ENCODE results near the gene RTEL1. TPM values are rescaled to one million over a fixed set of nuclear protein-coding genes. Genes with fewer than 3 reads are reported as not detected.
"Not testable (repeated sequence)": the region's sequence is repeated elsewhere in the genome, so short reads cannot be mapped to it uniquely, and the experiment has no call there.

The RTEL1 gene
- total RNA-seq, 2 experiments from 2014 or later = 44.5 to 44.7 TPM

DNA sequence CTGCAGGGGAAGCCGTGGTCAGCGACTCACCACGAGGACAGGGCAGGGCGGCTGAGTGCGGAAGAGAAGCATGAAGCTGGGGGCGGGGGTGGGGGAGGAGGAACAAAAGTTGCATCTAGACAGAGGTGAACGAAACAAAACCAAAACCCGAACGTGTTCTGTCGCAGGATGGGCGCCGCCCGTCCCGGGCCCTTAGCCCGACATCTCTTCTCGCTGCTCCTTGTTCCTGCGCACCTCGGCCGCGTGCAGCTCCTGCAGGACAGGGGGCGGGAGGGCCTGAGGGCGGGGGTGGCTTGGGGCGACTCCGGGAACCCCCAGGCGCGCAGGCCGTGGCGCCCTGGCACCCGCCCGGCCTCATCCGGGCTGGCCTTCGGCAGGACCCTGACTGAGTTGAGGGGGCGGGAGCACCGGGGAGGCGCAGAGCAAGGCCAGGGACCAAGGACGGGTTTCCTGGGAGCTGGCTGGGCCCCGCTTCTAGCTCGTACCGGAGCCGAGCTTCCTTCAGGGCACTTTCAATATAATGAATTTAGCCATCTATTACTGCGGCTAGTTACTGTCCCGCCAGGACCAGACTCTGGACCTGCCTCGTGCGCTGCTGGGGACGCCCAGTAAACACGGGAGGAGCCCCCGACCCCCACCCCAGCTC is 16.8 kb upstream of the RTEL1 start:
- Mint-ChIP-seq H3K4me1 (peaks cover 34% of the 10 kb centered on the region), H3K27me3 (no peaks in the 10 kb centered on the region), H3K36me3 (ENCODE audit: low read depth) (no peaks in the 10 kb centered on the region), H3K4me3 (peak overlapping the region; percentile 65), H3K27ac (no peak overlapping the region), H3K9me3 (ENCODE audit: low read depth) (no peaks in the 10 kb centered on the region)
- CTCF ChIA-PET = interaction anchor here (0.6 to 1.8 kb wide), 17 partner anchors 8 to 307 kb away, joined by 3 to 14 read pairs (median 3); partner anchors contain the start of genes ARFRP1, GMEB2, PTK6 and RTEL1
- DNase-seq (peak; percentile 79), ATAC-seq (peak; percentile 16)
- POLR2A ChIA-PET = interaction anchor here (0.5 to 2.5 kb wide), 8 partner anchors 12 to 1165 kb away, joined by 3 to 12 read pairs (median 4); partner anchors contain the start of genes GMEB2, PTK6, RTEL1 and STMN3
- intact Hi-C loops (cut with DNase I, micrococcal nuclease) = loop anchor here in 1 of 2 experiments (1.0 to 5.0 kb wide), 4 partner anchors 88 to 224 kb away; partner anchors contain the start of genes LIME1, SLC2A4RG and TPD52L2

DNA sequence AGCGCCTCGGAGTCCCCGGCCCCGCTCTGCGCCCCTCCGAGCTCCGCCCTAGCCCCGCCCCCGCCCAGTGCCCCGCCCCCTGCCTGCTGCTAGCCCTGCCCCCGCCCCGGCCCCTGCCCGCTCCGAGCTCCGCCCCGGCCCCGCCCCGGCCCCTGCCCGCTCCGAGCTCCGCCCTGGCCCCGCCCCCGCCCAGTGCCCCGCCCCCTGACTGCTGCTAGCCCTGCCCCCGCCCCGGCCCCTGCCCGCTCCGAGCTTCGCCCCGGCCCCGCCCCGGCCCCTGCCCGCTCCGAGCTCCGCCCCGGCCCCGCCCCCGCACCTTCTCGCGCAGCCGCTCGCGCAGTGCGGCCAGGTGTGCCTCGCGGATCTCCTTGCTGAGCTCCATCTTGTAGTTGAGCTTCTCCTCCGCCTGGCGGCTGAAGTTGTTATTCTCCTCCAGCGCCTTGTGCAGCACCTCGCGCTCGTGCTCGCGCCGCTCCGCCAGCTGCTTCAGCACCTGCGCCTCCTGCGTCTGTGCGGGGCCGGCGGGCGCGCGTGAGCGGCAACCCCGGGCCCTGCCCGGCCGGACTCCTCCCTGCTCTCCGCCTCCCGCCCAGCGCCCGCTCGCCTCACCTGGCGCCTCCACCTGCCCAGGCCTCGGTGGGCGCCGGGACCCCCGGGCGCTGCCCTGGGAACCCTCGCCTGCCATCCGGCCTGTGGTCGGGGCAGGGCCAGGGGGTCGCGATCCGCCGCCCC is 16.2 kb upstream of the RTEL1 start:
- ChIA-PET CTCF (interaction anchor here (0.6 to 1.8 kb wide), 17 partner anchors 9 to 306 kb away, joined by 3 to 14 read pairs (median 3); partner anchors contain the start of genes ARFRP1, GMEB2, PTK6 and RTEL1), POLR2A (interaction anchor here (0.5 to 2.5 kb wide), 10 partner anchors 12 to 1165 kb away, joined by 3 to 12 read pairs (median 4); partner anchors contain the start of genes GMEB2, PTK6, RTEL1 and STMN3)
- ATAC-seq (peak; percentile 73), DNase-seq (peak; percentile 98)
- intact Hi-C loops (cut with DNase I, micrococcal nuclease) = loop anchor here (1.0 to 5.0 kb wide), 7 partner anchors 11 to 223 kb away; partner anchors contain the start of genes STMN3 (in 2 of the 2), LIME1 (in 1 of the 2), PPDPF (in 1 of the 2) and RTEL1 (in 1 of the 2)
- no peaks in the 10 kb centered on the region for H3K36me3 Mint-ChIP-seq (ENCODE audit: low read depth)
- H3K27me3 Mint-ChIP-seq = no peaks in the 10 kb centered on the region
- H3K4me3 Mint-ChIP-seq = peak overlapping the region; percentile 65
- no peak overlapping the region for H3K27ac Mint-ChIP-seq
- H3K9me3 Mint-ChIP-seq (ENCODE audit: low read depth) = no peaks in the 10 kb centered on the region
- peaks cover 31% of the 10 kb centered on the region for H3K4me1 Mint-ChIP-seq

DNA sequence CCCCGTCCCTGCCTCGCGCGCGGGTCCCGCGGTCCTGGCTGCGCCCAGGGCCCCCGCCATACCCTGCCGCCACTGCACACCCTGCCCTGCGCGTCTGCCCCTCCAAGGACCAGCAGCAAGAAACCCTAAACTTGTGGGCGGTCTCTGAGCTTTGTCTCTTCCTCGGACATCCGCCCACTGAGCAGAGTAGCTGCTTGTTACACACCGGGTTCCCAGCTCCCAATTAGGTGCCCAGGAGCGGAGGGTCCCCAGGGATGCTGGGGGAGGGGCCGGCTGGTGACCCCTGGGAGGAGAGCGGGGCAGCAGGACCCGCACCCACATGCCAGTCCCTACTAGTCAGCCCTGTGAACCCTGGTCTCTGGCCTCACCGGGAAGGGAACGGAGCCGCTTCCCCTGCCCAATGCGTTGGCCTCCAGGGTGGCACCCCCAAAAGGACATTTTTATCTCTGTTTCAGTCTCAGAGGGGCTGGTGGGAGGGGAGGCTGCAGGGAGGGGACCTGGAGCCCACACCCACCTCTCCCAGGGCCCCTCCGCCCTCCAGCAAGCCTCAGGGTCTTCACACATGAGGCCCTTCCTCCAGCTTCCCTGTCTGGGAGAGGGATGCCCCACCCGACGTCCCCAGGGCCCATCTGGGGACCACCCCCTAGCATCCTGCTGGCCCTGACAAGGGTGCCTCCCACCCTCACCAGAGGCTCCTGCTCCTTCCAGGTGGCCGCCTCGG is 15.4 kb upstream of the RTEL1 start:
- ChIA-PET POLR2A (interaction anchor here (0.7 to 2.5 kb wide), 5 partner anchors 16 to 848 kb away, joined by 3 to 12 read pairs (median 4); partner anchors contain the start of genes GMEB2, PTK6 and RTEL1), CTCF (interaction anchor here (0.9 to 1.6 kb wide), 11 partner anchors 10 to 119 kb away, joined by 3 to 14 read pairs (median 4); partner anchors contain the start of genes ARFRP1, GMEB2, PTK6 and RTEL1)
- Mint-ChIP-seq H3K9me3 (ENCODE audit: low read depth) (no peaks in the 10 kb centered on the region), H3K27me3 (no peaks in the 10 kb centered on the region), H3K4me1 (peaks cover 25% of the 10 kb centered on the region), H3K27ac (peak overlapping the region; percentile 67), H3K4me3 (peak overlapping the region; percentile 62), H3K36me3 (ENCODE audit: low read depth) (no peaks in the 10 kb centered on the region)
- intact Hi-C loops (cut with DNase I, micrococcal nuclease) = loop anchor here (1.0 to 5.0 kb wide), 4 partner anchors 11 to 122 kb away; partner anchors contain the start of genes STMN3 (in 2 of the 2), LIME1 (in 1 of the 2), PPDPF (in 1 of the 2) and RTEL1 (in 1 of the 2)
- ATAC-seq (no peak), DNase-seq (peak; percentile 25)

DNA sequence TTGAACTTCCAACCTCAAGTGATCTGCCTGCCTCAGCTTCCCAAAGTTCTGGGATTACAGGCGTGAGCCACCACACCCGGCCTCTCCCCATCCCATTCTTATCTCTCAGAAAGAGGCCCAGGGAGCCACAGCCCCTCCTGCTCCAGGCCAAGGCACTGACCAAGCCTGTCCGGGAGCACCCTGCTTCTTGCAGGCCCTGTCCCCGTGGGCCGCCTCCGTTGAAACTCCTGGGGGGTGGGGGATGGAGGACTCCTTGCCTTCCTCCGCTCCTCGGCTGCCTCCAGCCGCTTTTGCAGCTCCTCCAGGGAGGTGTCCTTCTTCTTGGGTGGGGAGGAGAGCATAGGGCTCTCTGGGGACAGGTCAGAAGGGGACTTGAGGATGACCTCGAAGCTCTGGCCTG is 14.6 kb upstream of the RTEL1 start:
- no peak for DNase-seq
- ChIA-PET POLR2A (no interaction called here), CTCF (no interaction called here)
- intact Hi-C loops (cut with DNase I, micrococcal nuclease) = loop anchor here in 1 of 2 experiments (5.0 kb wide), 1 partner anchor 94 kb away; the partner anchor contains the start of genes LIME1 and SLC2A4RG
- no peaks in the 10 kb centered on the region for H3K9me3 Mint-ChIP-seq (ENCODE audit: low read depth)
- H3K27ac Mint-ChIP-seq = no peak overlapping the region
- peak overlapping the region; percentile 62 for H3K4me3 Mint-ChIP-seq
- H3K27me3 Mint-ChIP-seq = no peaks in the 10 kb centered on the region
- no peak for ATAC-seq
- peaks cover 19% of the 10 kb centered on the region for H3K4me1 Mint-ChIP-seq
- H3K36me3 Mint-ChIP-seq (ENCODE audit: low read depth) = no peaks in the 10 kb centered on the region

DNA sequence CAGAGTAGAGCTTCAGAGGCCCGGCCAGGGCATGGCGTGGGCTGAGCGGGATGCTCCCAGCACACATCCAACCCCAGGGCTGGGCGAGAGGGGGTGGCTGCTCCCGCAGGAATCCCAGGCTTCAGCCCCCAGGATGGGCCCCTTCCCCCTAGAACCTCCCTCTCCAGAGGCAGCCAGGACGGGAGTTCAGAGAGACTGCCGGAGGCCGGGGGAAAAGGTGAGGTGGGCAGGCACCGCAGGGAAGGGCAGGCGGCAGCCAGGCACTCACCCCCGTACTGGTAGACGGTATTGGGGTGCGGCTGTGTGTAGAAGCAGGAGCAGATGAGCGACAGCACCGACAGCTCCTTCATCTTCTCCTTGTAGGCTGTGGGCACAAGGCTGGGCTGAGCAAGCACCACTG is 14.2 kb upstream of the RTEL1 start:
- ATAC-seq (no peak), DNase-seq (no peak)
- CTCF ChIA-PET = no interaction called here
- intact Hi-C loops (cut with DNase I, micrococcal nuclease) = loop anchor here in 1 of 2 experiments (5.0 kb wide), 1 partner anchor 93 kb away; the partner anchor contains the start of genes LIME1 and SLC2A4RG
- Mint-ChIP-seq H3K36me3 (ENCODE audit: low read depth) (no peaks in the 10 kb centered on the region), H3K27ac (no peak overlapping the region), H3K4me3 (peak overlapping the region; percentile 62), H3K4me1 (peaks cover 15% of the 10 kb centered on the region), H3K27me3 (no peaks in the 10 kb centered on the region), H3K9me3 (ENCODE audit: low read depth) (no peaks in the 10 kb centered on the region)
- POLR2A ChIA-PET = no interaction called here

DNA sequence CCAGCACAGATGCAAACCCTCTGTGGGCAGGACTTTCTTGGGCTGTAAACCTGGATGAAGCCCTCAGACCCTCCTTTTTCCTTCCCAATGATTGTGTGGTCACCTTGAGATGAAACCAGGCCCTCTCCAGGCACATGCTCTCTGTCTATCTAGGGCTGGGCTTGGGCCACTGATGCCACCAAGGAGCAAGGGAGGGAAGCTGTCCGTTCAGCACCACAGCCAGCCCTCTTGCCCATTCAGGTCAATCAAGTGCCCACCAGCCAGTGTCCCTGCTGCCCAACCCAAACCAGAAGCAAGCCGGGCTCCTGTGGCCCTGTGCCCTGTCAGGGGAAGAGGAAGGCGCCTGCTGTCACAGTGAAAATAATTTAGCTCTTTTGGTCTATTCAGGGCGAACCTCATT is 12.9 kb upstream of the RTEL1 start:
- Mint-ChIP-seq H3K9me3 (ENCODE audit: low read depth) (no peaks in the 10 kb centered on the region), H3K27me3 (no peaks in the 10 kb centered on the region), H3K4me1 (peaks cover 4% of the 10 kb centered on the region), H3K4me3 (no peak overlapping the region), H3K27ac (no peak overlapping the region), H3K36me3 (ENCODE audit: low read depth) (no peaks in the 10 kb centered on the region)
- DNase-seq (no peak), ATAC-seq (no peak)
- intact Hi-C loops (cut with DNase I, micrococcal nuclease) = no loop called here
- ChIA-PET POLR2A (interaction anchor here (0.6 kb wide), 1 partner anchor 63 kb away, joined by 3 read pairs; no protein-coding TSS in a partner anchor), CTCF (no interaction called here)

DNA sequence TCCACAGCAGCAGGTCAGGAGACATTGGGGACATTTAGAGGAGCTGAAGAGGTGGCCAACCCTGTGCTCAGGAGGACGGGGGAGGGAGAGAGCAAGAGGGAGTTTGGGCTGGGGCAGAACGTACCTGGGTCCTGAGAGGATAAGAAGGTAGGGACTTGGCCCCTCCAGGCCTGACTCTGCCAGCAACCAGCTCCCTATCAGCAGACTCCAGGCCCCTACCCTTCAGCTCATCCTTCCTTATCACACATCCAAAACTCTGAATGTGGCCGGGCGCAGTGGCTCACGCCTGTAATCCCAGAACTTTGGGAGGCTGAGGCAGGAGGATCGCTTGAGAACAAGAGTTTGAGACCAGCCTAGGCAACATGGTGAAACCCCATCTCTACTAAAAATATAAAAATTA is 9.9 kb upstream of the RTEL1 start:
- Mint-ChIP-seq H3K27ac (peak overlapping the region; percentile 7), H3K27me3 (no peaks in the 10 kb centered on the region), H3K9me3 (ENCODE audit: low read depth) (no peaks in the 10 kb centered on the region), H3K36me3 (ENCODE audit: low read depth) (no peaks in the 10 kb centered on the region), H3K4me1 (peaks cover 10% of the 10 kb centered on the region), H3K4me3 (no peak overlapping the region)
- ChIA-PET POLR2A (no interaction called here), CTCF (no interaction called here)
- intact Hi-C loops (cut with DNase I, micrococcal nuclease) = no loop called here
- no peak for ATAC-seq
- no peak for DNase-seq

DNA sequence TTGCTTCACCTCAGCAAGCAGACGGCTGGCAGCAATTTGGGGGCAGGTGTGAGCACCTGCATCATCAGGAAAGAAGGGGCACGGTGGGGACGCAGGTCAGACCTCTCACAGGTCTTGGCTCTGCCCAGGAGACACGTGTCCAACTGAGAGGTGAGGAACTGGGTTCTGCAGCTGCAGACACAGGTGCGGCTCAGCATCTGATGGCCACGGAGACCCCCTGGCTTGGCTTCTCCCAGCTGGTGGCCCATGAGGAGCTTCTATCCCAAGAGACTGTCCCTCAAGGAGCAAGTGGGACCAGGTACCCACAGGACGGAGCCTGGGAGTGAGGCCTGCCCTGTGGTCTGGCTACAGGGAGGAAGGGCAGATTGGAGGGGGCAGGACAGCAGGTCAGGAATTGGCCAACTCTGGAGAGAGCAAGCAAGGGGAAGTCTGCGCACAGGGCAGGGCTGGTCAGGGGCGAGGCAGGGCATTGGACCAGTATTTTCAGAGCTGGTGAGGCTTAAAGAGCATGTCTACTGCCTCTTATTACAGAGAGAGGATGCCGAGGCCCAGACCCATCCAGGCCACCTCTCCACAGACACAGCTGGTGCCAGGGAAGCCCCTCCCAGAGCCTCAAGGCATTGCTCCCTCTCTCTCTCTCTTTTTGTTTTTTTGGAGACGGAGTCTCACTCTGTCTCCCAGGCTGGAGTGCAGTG is 9.1 kb upstream of the RTEL1 start:
- H3K27ac Mint-ChIP-seq = no peak overlapping the region
- CTCF ChIA-PET = interaction anchor here (0.8 kb wide), 1 partner anchor 16 kb away, joined by 3 read pairs; no protein-coding TSS in a partner anchor

DNA sequence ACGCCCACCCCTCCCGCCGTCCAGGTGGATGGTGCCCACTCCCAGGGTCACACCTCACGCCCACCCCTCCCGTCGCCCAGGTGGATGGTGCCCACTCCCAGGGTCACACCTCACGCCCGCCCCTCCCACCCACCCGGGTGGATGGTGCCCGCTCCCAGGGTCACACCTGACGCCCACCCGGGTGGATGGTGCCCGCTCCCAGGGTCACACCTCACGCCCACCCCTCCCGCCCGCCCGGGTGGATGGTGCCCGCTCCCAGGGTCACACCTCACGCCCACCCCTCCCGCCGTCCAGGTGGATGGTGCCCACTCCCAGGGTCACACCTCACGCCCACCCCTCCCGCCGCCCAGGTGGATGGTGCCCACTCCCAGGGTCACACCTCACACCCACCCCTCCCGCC is 7.6 kb upstream of the RTEL1 start:
- CTCF ChIA-PET; H3K27me3 Mint-ChIP-seq; H3K9me3 Mint-ChIP-seq (ENCODE audit: low read depth); H3K4me3 Mint-ChIP-seq; POLR2A ChIA-PET; ATAC-seq; H3K27ac Mint-ChIP-seq; DNase-seq; intact Hi-C loops (cut with DNase I, micrococcal nuclease); H3K36me3 Mint-ChIP-seq (ENCODE audit: low read depth): not testable (repeated sequence)
- H3K4me1 Mint-ChIP-seq = peaks cover 18% of the 10 kb centered on the region

More for the DNA sequence above, 9.1 kb upstream of the RTEL1 start:
- ATAC-seq = no peak
- no peaks in the 10 kb centered on the region for H3K27me3 Mint-ChIP-seq
- intact Hi-C loops (cut with DNase I, micrococcal nuclease) = no loop called here
- no peaks in the 10 kb centered on the region for H3K36me3 Mint-ChIP-seq (ENCODE audit: low read depth)
- DNase-seq = no peak
- no peak overlapping the region for H3K4me3 Mint-ChIP-seq
- H3K4me1 Mint-ChIP-seq = peaks cover 12% of the 10 kb centered on the region
- POLR2A ChIA-PET = no interaction called here
- H3K9me3 Mint-ChIP-seq (ENCODE audit: low read depth) = no peaks in the 10 kb centered on the region

DNA sequence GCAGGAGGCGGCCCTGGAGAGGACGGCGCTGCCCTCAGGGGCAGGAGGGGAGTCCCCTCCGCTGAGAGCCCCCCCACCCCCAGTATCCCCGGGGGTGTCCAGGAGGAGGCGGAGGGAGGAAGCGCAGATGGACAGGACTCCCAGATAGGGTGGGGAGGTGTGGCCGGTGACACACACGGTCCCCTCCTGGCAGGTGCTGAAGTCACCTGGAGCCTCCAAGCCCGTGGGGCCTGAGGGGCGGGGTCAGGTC is 6.2 kb upstream of the RTEL1 start:
- Mint-ChIP-seq H3K4me3 (peak overlapping the region; percentile 70), H3K4me1 (peaks cover 18% of the 10 kb centered on the region), H3K9me3 (ENCODE audit: low read depth) (no peaks in the 10 kb centered on the region), H3K36me3 (ENCODE audit: low read depth) (no peaks in the 10 kb centered on the region), H3K27ac (no peak overlapping the region), H3K27me3 (no peaks in the 10 kb centered on the region)
- ChIA-PET POLR2A (no interaction called here), CTCF (interaction anchor here (0.5 to 1.4 kb wide), 2 partner anchors 10 to 632 kb away, joined by 3 to 6 read pairs; no protein-coding TSS in a partner anchor)
- DNase-seq = peak; percentile 56
- intact Hi-C loops (cut with DNase I, micrococcal nuclease) = no loop called here
- no peak for ATAC-seq

Measured in activated CD4-positive, alpha-beta T cell treated with anti-CD3 and anti-CD28 coated beads for 36 hours (primary cell).